Activated T-helper 1 cell treated with Interleukin-2 at 50 U/mL for 16 hours (primary cell): ENCODE measurements around the gene MYCBPAP.

Source experiments
- DNase-seq: peaks from one replicate; pipeline ENCODE4 v3.0.0-alpha.2; 2020; ENCODE audit warnings: low read depth

MYCBPAP gene

GRCh38 chr17:50487213-50488096 is 20.8 kb upstream of the MYCBPAP start:
- no peak for DNase-seq

DNA sequence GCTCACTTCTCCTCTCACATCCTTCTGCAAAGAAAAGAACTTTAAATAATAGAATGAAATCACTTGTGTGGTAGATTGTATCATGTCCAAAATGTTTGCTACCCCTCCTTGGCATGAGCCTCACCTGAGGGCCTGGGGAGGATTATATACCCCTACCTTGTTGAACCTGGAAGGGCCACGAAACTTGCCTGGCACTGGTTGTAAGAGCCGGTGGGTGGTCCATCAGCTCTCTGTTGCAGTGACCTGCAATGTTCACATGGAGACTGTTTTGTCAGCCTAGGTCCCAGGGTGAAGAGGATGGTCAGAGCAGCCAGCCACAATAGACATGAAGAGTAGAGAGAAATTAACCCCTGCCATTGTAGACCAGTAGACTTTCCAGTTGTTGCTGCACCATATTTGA is 19.4 kb upstream of the MYCBPAP start:
- no peak for DNase-seq

DNA sequence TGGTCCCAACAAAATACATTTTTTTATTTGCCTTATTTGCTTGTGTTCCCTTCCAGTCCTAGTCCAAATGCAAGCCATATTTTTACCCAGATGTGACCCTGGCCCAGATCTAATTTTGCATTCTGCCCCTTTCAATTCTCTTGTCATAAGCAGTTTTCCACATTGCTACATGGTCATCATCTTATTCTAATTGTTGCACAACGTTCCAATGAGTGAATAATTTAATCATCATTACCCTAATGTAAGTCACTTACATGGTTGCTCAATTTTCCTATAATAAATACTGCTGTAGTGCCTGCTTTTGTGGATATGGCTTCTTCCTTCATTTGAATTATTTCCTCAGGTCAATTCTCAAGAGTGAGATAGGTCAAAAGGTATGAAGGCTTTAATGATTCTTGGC is 16.7 kb upstream of the MYCBPAP start:
- no peak for DNase-seq

- DNase-seq: no peak
Measured at GRCh38 chr17:50492214-50492613, 16.0 kb upstream of the MYCBPAP start.

- no peak for DNase-seq
Measured at GRCh38 chr17:50493744-50494143, 14.5 kb upstream of the MYCBPAP start.

GRCh38 chr17:50495217-50495823 is 12.9 kb upstream of the MYCBPAP start:
- no peak for DNase-seq

- no peak for DNase-seq
Measured at GRCh38 chr17:50495918-50496317, 12.3 kb upstream of the MYCBPAP start.

- no peak for DNase-seq
Measured at GRCh38 chr17:50498021-50498874, 10.0 kb upstream of the MYCBPAP start.

GRCh38 chr17:50499270-50499669 is 9.0 kb upstream of the MYCBPAP start:
- no peak for DNase-seq

GRCh38 chr17:50499721-50500120 is 8.5 kb upstream of the MYCBPAP start:
- no peak for DNase-seq

DNA sequence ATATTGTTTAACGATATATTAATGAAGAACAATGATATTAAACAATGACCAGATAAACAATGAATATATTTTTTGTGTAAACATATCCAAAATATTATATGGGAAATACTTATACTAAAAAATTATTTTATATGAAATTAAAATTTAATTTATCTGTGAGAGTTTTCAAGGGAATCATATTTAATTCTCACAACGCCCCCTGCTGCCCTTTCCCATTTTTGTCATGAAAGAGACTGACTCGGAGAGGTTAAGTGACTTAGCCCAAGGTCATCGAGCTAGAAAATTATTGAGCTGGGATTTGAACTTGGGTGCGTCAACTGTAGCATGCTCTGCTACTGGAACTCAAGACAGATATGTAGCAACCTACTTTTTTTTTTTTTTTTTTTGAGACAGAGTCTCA is 7.2 kb upstream of the MYCBPAP start:
- DNase-seq: no peak

- DNase-seq: no peak
Measured at GRCh38 chr17:50502301-50502990, 5.8 kb upstream of the MYCBPAP start.

GRCh38 chr17:50505591-50506130 is 2.6 kb upstream of the MYCBPAP start:
- no peak for DNase-seq

DNA sequence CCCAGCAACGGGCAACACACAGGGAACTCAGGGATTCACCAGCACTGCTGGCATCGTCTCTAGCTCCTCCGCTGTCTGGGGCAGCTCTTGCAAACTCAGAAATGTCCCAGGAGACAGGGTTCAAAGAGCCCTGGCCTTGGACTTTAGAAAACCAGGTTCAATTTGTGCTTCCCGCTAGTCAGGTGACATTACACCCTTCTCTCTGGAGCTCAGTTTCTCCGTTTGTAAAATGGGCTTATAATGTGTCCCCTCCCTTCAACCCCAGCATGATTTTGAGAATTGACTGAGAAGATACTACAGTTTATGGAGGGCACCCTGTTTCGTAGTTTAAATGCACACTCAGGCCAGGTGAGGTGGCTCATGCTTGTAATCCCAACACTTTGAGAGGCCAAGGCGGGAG is 1.9 kb upstream of the MYCBPAP start:
- no peak for DNase-seq

DNA sequence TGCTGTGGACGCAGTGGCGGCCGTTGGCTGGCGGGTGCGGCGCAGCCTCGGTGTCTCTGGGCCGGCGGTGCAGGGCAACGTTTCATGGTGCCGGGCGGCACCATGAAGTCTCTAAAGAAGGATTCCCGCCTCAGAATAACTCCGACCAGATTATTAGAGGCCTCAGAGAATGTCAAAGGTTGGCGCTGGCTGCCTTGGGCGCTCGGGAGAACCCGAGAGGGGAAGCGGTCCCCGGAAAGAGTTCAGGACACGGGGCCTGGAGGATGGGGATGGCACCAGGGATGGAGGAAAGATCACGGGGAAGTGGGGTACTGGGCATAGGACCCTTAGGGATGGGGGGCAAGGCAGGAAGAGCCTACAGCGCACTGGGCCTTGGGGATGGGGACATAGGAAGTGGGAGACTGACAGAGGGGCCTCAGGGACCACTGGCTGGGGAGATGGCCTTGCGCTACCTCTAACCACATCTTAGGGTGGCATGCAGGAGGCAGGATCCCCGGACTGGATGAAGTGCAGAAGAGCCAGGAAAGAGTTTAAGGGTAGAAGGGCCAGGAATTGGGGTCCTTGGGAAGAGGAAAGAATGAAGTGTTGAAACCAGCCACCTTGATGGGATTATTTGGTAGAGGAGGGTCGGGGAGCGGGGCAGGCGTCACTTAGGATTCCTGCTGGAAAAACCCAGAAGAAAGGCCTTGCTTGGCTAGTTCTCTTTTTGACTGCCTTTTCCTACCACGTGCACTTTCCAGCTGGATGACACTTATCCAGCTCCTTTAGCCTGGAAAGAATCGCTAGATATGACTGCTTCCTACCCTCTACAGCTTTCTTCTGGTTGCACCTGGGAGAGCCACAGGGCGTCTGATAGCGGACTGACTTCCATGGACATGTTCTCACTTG is 578 bp downstream of the MYCBPAP start:
- no peak for DNase-seq

- no peak for DNase-seq
Measured at GRCh38 chr17:50511058-50511457, 2.8 kb downstream of the MYCBPAP start.

DNA sequence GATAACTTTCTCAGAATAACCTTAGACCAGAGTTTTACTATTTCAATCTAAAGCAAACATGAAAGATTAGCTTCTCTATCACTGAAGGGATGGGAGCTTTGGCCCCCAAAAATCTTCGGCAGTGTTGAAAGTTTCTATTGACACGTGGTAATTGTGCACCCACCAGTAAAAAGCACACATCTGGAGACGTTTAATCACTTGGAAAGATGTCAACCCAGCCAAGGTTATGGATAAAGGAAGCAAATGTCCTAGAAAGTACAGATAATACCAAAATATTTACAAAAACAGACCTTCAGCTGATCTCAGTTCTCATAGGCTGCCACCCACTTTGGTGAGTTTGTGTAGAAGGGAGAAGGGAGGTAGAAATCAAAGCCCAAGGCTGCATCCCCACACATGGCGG is 5.3 kb downstream of the MYCBPAP start:
- no peak for DNase-seq

DNA sequence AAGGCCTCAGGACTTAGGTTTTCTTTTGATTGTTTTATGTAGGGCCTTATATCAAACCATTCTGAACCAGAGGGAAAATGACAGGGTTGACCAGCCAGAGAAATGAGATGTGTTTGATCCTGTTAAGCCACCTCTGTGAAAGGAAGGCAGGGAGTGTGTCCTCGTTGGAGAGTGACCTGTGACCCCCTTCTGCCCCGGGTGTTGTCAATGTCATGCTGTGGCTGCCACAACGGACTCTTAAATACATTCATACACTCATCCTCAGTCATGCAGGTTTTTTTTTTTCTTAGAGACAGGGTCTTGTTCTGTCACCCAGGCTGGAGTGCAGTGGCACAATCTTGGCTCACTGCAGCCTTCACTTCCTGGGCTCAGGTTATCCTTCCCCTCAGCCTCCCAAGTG is 6.1 kb downstream of the MYCBPAP start:
- no peak for DNase-seq

DNA sequence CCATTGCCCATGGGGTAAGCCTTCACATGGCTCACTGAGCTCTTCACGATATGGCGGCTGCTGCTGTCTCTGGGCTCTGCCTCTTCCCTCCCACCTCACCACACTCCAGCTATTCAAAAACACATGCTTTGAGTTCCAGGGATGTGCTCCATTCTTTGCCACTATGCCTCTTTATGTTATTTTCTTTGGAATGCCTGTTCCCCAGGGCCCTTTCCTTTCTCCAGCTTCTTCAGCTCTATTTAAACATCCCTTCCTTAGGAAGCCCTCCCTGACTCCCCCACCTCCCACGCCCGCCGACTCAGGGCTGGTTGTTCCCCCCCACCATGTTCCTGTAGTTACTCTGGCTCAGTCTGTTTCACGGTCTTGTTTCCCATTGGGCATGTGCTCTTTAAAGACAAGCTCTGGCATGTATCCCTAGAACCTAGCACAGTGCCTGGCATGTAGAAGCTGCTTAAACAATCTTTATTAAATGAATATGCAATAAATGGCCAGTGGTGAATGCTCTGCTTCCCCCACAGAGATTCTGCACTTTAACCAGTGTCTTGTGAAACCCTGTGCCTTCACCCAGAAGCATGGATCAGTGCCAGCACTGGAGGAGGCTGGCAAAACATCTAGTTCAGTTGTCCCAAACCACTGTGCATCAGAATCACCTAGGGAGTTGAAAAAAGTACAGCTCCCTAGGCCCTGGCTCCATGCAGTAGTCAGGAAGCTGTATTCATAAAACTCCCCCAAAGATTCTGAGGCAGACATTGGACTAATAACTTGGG is 6.9 kb downstream of the MYCBPAP start:
- DNase-seq: no peak

GRCh38 chr17:50517011-50517410 is 8.8 kb downstream of the MYCBPAP start:
- DNase-seq: no peak
